DMS79 (cell line): ENCODE results near the gene FLAD1.

Source experiments
- DNase-seq: peaks from one replicate; lab custom pipeline; 2025; lab: John Stamatoyannopoulos, UW

Gene FLAD1

GRCh38 chr1:155017041-155017945 lies 34.1 kb downstream of the FLAD1 start:
- DNase-seq: peak; percentile 9

- DNase-seq: no peak
These were observed 34.8 kb downstream of the FLAD1 start for GRCh38 chr1:155017946-155018316.

- DNase-seq: no peak
These were observed 35.6 kb downstream of the FLAD1 start for GRCh38 chr1:155018617-155019348.

- no peak for DNase-seq
These were observed 36.5 kb downstream of the FLAD1 start for GRCh38 chr1:155019377-155020245.

- no peak for DNase-seq
These were observed 39.2 kb downstream of the FLAD1 start for GRCh38 chr1:155022136-155022926.

DNA sequence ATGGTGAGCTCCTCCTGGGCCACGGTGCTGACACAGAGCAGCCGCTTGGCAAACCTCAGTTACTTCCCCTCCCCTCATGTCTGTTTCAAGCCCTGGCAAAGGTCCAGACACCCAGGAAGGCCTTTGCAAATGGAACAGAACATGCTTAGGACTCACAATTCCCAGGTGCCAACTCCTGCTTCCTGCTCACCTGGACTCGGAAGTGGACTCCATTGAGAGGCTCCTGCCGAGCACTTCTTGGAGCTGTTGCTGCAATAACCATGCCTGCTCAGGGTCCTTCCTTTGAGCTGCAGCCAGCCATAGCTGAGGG lies 39.7 kb downstream of the FLAD1 start:
- peak; percentile 75 for DNase-seq

- DNase-seq: no peak
These were observed 40.5 kb downstream of the FLAD1 start for GRCh38 chr1:155023627-155024026.

- DNase-seq: no peak
These were observed 41.2 kb downstream of the FLAD1 start for GRCh38 chr1:155024315-155024714.

DNA sequence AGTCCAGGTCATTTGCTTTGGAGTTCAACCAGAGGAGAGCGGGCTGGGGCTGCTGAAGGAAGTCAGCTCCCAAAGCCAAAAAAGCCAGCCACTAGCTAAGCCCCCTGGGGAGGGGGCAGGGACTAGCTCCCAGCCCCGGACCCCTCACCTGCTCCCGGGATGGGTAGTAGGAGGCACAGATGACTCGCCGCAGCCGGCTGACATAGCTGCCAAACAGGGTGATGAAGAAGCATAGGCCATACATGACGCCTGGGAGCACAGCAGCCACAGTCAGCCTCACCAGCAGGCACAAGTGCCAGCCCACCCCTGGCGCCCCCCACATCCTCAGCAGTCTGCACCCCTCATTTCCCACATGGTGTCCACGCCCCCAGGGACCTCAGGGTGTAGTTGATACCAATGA lies 43.0 kb downstream of the FLAD1 start:
- no peak for DNase-seq

- no peak for DNase-seq
These were observed 43.4 kb downstream of the FLAD1 start for GRCh38 chr1:155026588-155026987.

- no peak for DNase-seq
These were observed 46.5 kb downstream of the FLAD1 start for GRCh38 chr1:155029513-155030242.

DNA sequence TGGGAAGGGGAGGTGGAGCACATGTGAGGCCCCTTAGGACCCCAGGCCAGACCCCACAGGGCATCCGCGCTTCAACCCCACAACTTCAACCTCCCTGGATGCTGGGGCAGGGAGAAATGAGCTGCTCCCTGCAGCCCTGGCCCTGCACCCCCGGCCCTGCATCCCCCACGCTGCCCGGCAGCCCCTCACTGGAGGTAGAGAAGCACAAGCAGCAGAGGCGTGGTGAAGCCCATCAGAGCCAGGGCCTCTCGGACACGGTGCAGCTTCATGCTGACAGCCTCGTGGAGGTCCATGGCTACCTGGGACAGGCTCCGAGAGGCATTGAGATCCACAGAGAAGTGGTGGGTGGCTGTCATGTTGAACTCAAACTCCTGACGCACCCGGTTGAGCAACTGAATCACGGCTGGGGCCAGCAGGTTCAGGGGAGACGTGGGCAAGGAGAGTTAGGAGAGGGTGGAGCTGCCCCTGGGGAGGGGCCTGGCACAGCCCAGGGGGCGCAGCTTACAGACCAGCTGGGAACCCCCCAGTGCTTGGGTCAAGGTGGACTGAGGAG lies 47.2 kb downstream of the FLAD1 start:
- no peak for DNase-seq

GRCh38 chr1:155030899-155031298 lies 47.8 kb downstream of the FLAD1 start:
- DNase-seq: no peak

DNA sequence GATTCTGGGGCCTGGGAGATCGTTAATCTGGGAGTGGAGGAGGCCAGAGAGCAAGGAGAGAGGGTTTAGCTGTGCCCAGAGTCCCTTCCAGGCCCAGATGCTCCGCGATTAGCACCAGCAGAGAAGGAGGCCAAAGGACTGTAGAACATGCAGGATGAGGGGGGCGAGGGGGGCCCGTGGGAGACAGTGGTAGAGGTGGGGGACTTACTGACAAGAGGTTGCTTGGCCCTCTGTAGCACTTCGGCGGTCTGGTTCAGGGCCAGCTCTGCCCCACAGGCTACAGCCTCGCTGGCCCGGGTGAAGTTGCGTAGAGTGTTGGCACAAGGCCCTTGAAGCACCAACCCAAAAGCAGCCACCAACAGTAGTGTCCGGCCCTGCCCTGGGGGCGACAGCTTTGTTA lies 49.7 kb downstream of the FLAD1 start:
- no peak for DNase-seq

GRCh38 chr1:155033524-155033923 lies 50.4 kb downstream of the FLAD1 start, which contains the start of the genes DCST1 and DCST2:
Gene DCST1 (plus strand): TSS chr1:155033824. CDS start chr1:155034037, 213 bp downstream.
Gene DCST2 (minus strand): TSS chr1:155033781. CDS start chr1:155033701, 80 bp downstream.
- no peak for DNase-seq

DNA sequence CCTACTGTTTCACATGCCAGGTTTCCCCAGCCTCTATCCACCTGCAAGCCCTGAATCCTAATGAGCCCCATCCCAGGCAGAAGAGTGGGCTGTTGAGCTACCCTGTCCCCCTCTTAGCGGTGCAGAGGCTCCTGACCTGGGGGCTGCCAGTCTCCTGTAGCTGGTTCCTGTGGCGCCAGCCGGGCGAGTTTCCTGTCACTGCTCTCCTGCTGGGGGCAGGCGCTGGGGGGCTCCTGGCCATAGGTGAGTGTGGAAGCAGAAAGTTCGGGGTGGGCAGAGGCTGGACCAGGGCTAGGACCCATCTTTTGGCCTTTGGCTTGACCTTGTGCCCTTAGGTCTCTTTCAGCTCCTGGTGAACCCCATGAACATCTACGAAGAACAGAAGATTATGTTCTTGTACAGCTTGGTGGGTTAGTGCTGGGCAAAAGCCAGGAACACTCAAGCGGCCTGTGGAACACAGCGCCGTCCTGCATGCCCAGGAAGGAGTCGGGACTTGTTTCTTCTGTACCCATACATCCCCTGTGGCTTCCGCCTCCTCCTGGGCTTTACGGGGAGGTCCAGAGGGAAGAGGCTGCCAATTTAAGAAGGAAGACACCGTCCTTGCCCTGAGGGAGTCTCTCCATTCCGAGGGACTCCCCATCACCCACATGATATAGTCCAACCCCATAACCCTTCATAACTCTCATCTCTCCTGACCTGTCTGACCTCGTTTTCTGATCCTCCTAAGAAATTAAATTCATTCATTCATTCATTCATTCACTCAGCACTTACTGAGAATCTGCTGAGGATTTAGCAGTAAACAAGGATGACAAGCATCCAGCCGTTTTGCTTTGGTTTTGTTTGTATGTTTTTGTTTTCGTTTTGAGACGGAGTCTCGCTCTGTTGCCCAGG lies 51.4 kb downstream of the FLAD1 start:
- no peak for DNase-seq

GRCh38 chr1:155035936-155036335 lies 52.8 kb downstream of the FLAD1 start:
- DNase-seq: no peak

DNA sequence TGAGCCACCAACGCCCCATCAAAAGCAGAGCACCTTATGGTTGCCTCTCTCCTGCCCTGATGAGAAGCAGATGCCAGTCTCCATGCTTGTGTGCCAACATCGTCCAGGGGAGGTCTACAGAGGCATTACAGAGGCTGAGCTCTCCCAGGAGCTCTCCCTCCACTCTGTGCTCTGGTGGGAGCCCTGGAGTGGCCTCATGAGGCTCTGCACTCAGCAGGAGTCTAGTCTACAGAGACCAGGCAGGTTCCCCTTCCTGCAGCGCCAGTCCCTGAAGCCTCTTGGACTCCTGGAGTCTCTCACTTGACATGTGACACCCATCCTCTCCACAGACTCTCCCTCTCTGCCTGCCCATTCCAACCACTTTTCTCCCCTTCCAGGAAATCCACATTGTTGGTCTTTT lies 53.9 kb downstream of the FLAD1 start:
- no peak for DNase-seq

DNA sequence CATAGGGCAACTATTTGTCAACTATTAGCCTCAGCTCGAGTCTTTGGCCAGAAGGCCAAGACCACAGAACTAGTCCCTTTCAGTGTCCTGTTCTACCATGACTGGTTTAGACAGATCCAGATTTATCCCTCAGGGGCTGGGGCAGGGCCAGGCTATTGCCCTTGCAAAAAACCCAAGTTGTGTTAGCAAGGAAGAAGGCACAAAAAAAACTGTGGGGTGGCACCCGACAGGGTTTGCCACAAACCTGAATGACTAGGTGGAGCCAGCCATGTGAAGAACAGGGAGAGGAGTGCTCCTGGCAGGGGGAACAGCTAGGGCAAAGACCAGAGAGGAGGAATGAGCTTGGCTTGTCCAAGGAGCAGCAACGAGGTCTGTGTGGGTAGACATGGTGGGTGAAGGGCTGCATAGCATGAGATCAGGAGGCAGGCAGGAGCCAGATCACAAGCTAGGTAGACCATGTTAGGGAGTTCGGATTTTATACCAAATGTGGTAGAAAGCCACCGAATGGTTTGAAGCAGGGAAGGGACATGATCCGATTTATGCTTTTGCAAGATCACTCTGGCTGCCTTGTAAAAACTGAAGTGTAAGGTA lies 54.8 kb downstream of the FLAD1 start:
- DNase-seq: no peak
